HG02973 (cell line): ENCODE data around the gene FSD1L.
A peak's percentile ranks its signal among the peaks of the same experiment; 100 is the strongest.
"Not testable (repeated sequence)": the region's sequence is repeated elsewhere in the genome, so short reads cannot be mapped to it uniquely, and the experiment has no call there.

Source experiments
- ATAC-seq: cut with Tn5 transposase; IDR thresholded peaks from one replicate; pipeline ENCODE4 v1.9.1; 2021; ENCODE audit warnings: moderate library complexity; ENCODE audit not compliant: unreplicated experiment

The FSD1L gene

GRCh38 chr9:105483618-105484017 is 35.8 kb downstream of the FSD1L start:
- ATAC-seq: peak; percentile 60

GRCh38 chr9:105484226-105484625 is 36.4 kb downstream of the FSD1L start:
- no peak for ATAC-seq

DNA sequence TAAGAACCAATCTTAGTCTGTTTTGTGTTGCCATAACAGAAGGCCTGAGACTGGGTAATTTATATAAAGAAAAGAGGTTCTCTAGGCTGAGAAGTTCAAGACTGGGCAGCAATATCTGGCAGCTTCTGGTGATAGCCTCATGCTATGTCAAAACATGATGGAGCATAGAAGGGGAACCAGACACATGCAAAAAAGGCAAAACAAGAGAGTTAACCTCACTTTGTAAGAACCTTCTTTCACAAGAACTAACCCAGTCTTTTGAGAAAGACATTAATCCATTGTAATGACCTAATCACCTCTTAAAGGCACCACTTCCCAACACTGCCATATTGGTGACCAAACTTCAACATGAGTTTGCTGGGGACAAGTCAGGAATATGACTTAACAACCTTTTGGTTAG is 37.3 kb downstream of the FSD1L start:
- no peak for ATAC-seq

- ATAC-seq: no peak
Measured at GRCh38 chr9:105496826-105497225, 49.0 kb downstream of the FSD1L start.

- no peak for ATAC-seq
Measured at GRCh38 chr9:105497704-105498103, 49.9 kb downstream of the FSD1L start.

DNA sequence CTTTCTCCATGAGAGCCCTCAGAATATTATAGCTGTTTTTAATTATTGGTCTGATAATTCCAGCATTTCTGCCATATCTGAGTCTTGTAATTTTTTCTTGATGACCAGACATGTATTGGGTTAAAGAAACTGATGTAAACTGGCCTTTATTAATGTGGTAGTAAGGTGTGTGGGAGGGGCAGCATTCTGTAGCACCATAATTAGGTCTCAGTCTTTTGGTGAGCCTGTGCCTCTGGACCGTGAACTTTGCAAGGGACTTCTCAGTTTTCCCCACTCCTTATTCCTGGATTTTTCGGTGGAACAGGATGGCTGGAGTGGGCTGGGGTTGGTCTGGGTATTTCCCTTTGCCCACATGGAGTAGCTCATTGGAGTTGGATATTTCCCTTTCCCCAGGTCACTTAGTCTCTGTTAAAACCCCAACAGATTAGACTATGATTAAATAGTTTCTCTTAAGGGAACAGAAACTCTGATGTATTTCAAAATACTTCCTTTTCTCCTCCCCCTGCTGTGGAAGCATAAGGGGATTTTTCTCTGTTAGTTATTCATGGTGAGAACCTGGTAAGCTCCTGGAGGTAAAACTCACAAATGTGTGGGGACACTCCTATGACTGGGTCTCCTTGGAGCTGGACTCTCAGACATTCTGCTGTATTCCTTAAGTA is 52.4 kb downstream of the FSD1L start:
- peak; percentile 84 for ATAC-seq

GRCh38 chr9:105501414-105501813 is 53.6 kb downstream of the FSD1L start:
- ATAC-seq: no peak

DNA sequence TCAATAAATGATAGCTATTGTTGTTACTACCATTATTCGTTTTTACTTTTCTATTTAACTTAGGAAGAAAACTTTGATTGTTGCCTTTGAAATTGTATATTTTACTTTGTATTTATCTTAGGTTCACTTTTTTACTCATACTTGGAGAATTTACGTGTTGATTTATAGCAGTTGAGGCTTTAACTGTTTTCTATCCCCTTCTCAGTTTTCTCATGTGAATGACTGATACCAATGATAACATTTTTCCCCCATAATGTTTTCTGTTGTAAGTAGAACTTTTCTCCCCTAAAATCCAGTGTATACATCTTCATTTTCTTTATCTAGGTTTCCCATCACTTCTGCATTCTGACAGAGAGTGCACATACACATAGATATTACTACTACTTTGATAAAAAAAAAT is 54.4 kb downstream of the FSD1L start:
- no peak for ATAC-seq

GRCh38 chr9:105503881-105504280 is 56.0 kb downstream of the FSD1L start:
- ATAC-seq: peak; percentile 36

- no peak for ATAC-seq
Measured at GRCh38 chr9:105507096-105507790, 59.4 kb downstream of the FSD1L start.

DNA sequence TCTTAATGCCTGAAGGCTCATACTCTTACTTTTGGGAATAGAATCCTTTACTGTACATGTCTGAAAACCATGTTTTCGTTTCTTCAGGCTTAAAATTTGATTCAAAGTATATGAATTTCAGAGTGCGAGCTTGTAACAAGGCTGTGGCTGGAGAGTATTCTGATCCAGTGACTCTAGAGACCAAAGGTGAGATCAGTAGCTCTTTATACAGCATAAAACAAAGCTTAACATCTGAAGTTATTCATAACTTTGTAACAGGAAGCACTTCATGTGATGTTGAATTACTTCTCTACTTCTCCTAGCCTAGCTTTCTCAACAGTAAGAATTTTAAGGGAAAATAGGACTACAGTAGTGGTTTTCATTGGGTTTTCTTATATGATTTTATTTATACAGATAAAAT is 60.7 kb downstream of the FSD1L start:
- ATAC-seq: no peak

DNA sequence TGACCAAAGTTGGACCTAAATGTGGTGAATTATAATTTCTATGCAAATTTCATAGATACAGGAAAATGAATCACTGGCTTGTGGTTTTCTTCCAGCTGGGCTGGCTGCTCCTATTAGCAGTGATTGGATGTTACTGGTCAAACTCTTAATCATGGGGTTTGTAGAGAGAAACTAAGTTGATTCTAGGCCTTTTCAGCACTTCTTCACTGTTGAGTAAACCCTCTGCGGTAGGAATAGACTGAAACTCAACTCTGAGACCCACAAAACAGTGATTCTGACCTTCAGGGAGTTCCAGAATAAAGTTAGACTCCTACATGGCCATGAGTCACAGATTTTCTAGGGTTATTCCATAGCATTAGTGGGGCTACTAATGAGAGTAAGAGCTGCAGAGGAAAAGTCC is 62.2 kb downstream of the FSD1L start:
- peak; percentile 75 for ATAC-seq

- ATAC-seq: no peak
Measured at GRCh38 chr9:105511446-105511845, 63.6 kb downstream of the FSD1L start.

DNA sequence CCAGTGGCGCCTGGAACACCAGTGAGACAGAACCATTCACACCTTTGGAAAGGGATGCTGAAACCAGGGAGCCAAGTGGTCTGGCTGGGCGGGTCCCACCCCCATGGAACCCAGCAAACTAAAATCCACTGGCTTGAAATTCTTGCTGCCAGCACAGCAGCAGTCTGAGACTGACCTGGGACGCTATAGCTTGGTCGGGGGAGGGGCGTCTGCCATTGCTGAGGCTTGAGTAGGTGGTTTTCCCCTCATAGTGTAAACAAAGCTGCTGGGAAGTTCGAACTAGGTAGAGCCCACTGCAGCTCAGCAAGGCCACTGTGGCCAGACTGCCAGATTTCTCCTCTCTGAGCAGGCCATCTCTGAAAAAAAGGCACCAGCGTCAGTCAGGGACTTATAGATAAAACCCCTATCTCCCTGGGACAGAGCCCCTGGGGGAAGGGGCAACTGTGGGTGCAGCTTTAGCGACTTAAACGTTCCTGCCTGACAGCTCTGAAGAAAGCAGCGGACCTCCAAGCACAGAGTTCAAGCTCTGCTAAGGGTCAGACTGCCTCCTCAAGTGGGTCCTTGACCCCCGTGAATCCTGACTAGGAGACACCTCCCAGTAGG is 68.1 kb downstream of the FSD1L start:
- no peak for ATAC-seq

GRCh38 chr9:105519710-105520369 is 72.0 kb downstream of the FSD1L start:
- ATAC-seq: peak; percentile 59

DNA sequence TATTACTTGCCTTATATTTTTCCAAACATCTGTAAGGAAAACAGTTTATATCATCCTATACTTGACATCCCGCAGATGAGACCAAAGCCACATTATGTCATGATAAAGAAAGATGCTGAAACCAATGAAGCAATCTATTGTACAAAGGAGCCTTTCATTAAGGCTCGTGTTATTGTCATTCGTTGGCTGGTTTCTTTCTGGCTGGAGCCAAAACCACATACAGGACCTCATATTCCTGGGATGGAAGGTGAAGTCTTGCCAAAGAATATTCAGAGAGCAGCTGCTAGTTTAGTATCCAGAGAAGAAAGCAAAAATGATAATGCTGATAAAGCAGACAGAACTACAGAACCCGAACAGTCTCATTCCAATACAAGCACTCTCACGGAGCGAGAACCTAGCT is 73.2 kb downstream of the FSD1L start:
- not testable (repeated sequence) for ATAC-seq

GRCh38 chr9:105522618-105523385 is 75.0 kb downstream of the FSD1L start:
- peak; percentile 79 for ATAC-seq

- no peak for ATAC-seq
Measured at GRCh38 chr9:105531530-105531929, 83.7 kb downstream of the FSD1L start.

DNA sequence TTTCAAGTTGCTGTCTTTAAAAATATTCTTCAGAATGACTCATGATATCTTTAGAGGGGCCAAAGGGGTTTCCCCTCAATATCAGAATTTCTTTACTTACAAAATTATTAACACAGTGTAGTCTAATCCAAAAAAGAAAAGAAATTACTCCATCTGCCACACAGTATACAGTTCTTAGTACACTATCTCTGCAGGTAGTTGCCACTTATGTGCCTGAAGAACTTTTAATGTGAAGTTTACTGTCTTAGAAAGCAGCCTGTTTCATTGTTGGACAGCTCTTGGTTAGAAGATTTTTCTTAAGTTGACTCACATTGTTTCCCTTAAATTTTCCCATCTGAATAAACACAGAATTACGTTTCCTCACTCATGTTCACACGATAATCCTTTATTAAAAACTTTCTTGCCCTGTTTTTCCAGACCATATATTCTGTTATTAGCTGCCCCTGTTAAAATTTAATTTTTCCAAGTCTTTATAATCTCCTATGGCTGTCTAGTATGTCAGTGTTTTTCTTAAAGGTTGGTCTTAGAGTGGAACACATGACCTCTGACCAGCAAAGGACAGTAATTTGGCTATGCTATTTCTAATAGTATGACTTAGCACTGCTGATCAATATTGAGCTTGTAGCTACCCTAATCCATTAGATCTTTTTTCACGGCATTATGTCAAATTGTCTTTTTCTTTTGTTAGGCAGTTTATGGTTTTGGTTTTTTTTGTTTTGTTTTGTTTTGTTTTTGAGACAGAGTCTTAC is 88.3 kb downstream of the FSD1L start:
- peak; percentile 55 for ATAC-seq

DNA sequence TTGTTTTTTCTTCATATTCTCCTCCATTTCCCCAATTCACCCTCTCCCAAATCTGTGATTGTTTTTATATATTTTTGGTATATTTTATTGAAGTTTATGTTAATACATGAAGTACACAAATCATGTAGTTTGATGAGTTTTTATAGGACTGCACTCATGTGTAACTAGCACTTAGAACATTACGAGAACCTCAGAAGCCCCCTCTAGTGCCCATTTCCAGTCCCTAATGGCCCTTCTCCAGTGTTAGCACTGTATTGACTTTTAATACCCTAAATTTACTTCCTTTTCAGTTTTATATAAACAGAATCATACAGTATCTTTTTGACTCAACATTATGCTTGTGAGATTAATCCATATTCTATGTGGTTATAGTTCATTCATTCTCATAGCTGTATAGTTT is 91.6 kb downstream of the FSD1L start:
- ATAC-seq: no peak
